ENCODE results near the gene LIPE.

The LIPE gene

DNA sequence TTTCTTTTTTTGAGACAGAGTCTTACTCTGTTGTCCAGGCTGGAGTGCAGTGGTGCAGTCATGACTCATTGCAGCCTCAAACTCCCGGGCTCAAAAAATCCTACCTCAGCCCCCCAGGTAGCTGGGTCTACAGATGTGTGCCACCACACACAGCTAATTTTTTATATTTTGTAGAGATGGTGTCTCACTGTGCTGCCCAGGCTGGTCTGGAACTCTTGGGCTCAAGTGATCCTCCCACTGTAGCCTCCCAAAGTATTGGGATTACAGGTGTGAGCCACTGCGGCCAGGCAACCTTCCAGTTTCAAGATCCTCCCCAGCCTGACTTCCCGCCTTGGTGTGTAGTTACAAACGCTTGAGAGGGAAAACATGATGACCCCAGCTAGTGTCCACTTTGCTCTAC, 59.3 kb downstream of the LIPE start:
- no peak overlapping the region for H3K4me3 ChIP-seq (ENCODE audit: low read length)
- TF ChIP-seq, protein P1, sequence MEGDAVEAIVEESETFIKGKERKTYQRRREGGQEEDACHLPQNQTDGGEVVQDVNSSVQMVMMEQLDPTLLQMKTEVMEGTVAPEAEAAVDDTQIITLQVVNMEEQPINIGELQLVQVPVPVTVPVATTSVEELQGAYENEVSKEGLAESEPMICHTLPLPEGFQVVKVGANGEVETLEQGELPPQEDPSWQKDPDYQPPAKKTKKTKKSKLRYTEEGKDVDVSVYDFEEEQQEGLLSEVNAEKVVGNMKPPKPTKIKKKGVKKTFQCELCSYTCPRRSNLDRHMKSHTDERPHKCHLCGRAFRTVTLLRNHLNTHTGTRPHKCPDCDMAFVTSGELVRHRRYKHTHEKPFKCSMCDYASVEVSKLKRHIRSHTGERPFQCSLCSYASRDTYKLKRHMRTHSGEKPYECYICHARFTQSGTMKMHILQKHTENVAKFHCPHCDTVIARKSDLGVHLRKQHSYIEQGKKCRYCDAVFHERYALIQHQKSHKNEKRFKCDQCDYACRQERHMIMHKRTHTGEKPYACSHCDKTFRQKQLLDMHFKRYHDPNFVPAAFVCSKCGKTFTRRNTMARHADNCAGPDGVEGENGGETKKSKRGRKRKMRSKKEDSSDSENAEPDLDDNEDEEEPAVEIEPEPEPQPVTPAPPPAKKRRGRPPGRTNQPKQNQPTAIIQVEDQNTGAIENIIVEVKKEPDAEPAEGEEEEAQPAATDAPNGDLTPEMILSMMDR (IDR thresholded peaks at IDR 0.05; ENCODE audit: low read depth, low read length, poor library complexity, severe bottlenecking) = no peak
- no peak for TF ChIP-seq EZH2phosphoT487 (IDR thresholded peaks at IDR 0.05; ENCODE audit: borderline replicate concordance, low read length)
- no peak overlapping the region for H3K27ac ChIP-seq (ENCODE audit: low read depth, low read length)
- peaks cover 15% of the 10 kb centered on the region for H3K36me3 ChIP-seq (ENCODE audit: control insufficient read depth, low read length)
- no peaks in the 10 kb centered on the region for H3K79me2 ChIP-seq (ENCODE audit: control insufficient read depth, low read length)
- H3K4me1 ChIP-seq (ENCODE audit: control insufficient read depth, low read length) = peaks cover 22% of the 10 kb centered on the region
- H3K9me3 ChIP-seq (ENCODE audit: control insufficient read depth, insufficient read depth, low read length) = peaks cover 11% of the 10 kb centered on the region; the same call in 1 of the 2 replicates
- H4K20me1 ChIP-seq (ENCODE audit: control insufficient read depth, insufficient read depth, low read depth, low read length) = no peaks in the 10 kb centered on the region; the same call in 1 of the 2 replicates
- H3K27me3 ChIP-seq (ENCODE audit: control insufficient read depth, low read length) = no peaks in the 10 kb centered on the region
- H3K4me2 ChIP-seq (ENCODE audit: low read length) = no peak overlapping the region
- H3F3A ChIP-seq (ENCODE audit: control insufficient read depth, insufficient read depth) = no peaks in the 10 kb centered on the region
- no peaks in the 10 kb centered on the region for H3K9me2 ChIP-seq (replicated peaks; ENCODE audit: control insufficient read depth, low read length)

DNA sequence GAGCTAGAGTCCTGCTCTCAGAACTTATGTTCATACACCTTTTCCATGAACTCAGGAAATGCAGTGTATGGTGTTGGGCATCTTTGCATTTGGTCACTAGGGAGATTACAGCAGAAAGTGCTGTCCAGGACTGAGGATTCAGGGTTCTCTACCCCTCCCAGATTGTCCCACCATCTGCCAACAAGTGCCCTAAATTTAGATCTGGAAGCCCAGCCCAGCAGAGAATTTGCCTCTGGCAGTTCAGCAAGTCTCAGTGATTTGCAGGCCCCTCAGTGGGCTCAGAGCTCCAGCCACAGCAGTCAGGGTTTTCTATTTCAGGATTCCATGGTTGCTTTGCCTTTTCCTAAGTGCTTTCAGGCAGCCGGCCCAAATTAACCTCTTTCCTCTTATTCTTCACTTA, 60.5 kb downstream of the LIPE start:
- no peaks in the 10 kb centered on the region for H3K27me3 ChIP-seq (ENCODE audit: control insufficient read depth, low read length)
- H3K79me2 ChIP-seq (ENCODE audit: control insufficient read depth, low read length) = no peaks in the 10 kb centered on the region
- H4K20me1 ChIP-seq (ENCODE audit: control insufficient read depth, insufficient read depth, low read depth, low read length) = no peaks in the 10 kb centered on the region; the same call in 1 of the 2 replicates
- H3K4me2 ChIP-seq (ENCODE audit: low read length) = no peak overlapping the region
- peaks cover 17% of the 10 kb centered on the region for H3K36me3 ChIP-seq (ENCODE audit: control insufficient read depth, low read length)
- no peaks in the 10 kb centered on the region for H3K9me2 ChIP-seq (replicated peaks; ENCODE audit: control insufficient read depth, low read length)
- peaks cover 22% of the 10 kb centered on the region for H3K4me1 ChIP-seq (ENCODE audit: control insufficient read depth, low read length)
- no peak overlapping the region for H3K27ac ChIP-seq (ENCODE audit: low read depth, low read length)
- no peak for TF ChIP-seq EZH2phosphoT487 (IDR thresholded peaks at IDR 0.05; ENCODE audit: borderline replicate concordance, low read length)
- TF ChIP-seq, protein P1 (IDR thresholded peaks at IDR 0.05; ENCODE audit: low read depth, low read length, poor library complexity, severe bottlenecking) = no peak
- peaks cover 11% of the 10 kb centered on the region; the same call in 1 of the 2 replicates for H3K9me3 ChIP-seq (ENCODE audit: control insufficient read depth, insufficient read depth, low read length)
- no peaks in the 10 kb centered on the region for H3F3A ChIP-seq (ENCODE audit: control insufficient read depth, insufficient read depth)
- H3K4me3 ChIP-seq (ENCODE audit: low read length) = no peak overlapping the region

DNA sequence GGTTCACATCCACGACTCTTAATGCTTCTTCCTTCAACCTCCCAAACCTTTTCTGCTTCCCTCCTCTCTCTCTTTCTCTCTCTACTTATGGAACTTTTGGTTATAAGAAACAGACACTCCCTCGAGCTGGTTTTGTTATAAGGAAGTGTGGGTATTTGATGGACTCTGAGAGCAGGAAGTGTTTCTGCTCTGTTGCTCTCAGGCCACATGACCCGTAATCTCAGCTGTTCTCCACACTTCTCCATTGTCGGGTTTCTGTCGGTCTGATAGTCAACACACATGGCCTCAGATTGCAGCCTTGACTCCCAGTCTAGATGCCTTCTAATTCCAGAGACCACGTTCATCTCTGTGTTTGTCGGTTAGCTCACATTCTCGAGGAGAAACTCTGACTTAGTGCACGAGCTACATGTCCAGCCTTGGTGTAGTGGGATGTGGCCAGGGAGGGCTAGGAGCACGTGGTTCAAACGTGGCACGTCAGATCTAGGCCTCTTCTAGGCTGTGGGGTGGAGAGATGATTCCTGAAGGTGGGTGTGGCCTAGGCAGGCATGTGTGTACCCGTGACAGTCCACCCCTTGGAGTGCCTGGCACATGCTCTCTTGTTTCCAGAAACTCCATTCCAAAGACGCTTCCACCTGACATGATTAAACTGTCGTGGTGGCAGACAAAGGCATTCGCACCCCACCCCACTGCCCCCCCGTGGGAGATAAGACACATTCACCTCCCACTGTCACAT, 63.4 kb downstream of the LIPE start:
- Histone ChIP-seq H3K9me2 (replicated peaks; ENCODE audit: control insufficient read depth, low read length) (no peaks in the 10 kb centered on the region), H3K36me3 (ENCODE audit: control insufficient read depth, low read length) (peaks cover 17% of the 10 kb centered on the region)
- TF ChIP-seq EZH2phosphoT487 (IDR thresholded peaks at IDR 0.05; ENCODE audit: borderline replicate concordance, low read length) = no peak
- TF ChIP-seq, protein P1 (IDR thresholded peaks at IDR 0.05; ENCODE audit: low read depth, low read length, poor library complexity, severe bottlenecking) = no peak

More for the DNA sequence above, 63.4 kb downstream of the LIPE start:
- no peak overlapping the region for H3K27ac ChIP-seq (ENCODE audit: low read depth, low read length)
- no peaks in the 10 kb centered on the region for H4K20me1 ChIP-seq (ENCODE audit: control insufficient read depth, insufficient read depth, low read depth, low read length)
- peaks cover 22% of the 10 kb centered on the region for H3K4me1 ChIP-seq (ENCODE audit: control insufficient read depth, low read length)
- H3F3A ChIP-seq (ENCODE audit: control insufficient read depth, insufficient read depth) = peaks cover 6% of the 10 kb centered on the region; the same call in 1 of the 2 replicates
- H3K9me3 ChIP-seq (ENCODE audit: control insufficient read depth, insufficient read depth, low read length) = peaks cover 11% of the 10 kb centered on the region; the same call in 1 of the 2 replicates
- 0 out of 2 replicates have a peak overlapping the region, but pooled peaks have one; percentile 1 for H3K4me3 ChIP-seq (ENCODE audit: low read length)
- no peaks in the 10 kb centered on the region for H3K27me3 ChIP-seq (ENCODE audit: control insufficient read depth, low read length)
- peak overlapping the region; percentile 15; the same call in 1 of the 2 replicates for H3K4me2 ChIP-seq (ENCODE audit: low read length)
- H3K79me2 ChIP-seq (ENCODE audit: control insufficient read depth, low read length) = no peaks in the 10 kb centered on the region
